Esophagus squamous epithelium (tissue), 5 donors: ENCODE results near the gene CISH. TPM values are rescaled to one million over a fixed set of nuclear protein-coding genes. Genes with fewer than 3 reads are reported as not detected.

Experiments
- DNase-seq: peaks from one replicate; lab custom pipeline; 2025; lab: John Stamatoyannopoulos, UW
- H3K27ac ChIP-seq, 4 donors: fragments of 200-600 bp; sonication (generic); one replicate each; pipeline ENCODE4 v1.5.1; 2016 to 2019; ENCODE audit warnings: mild to moderate bottlenecking in 1 of 4
- H3K27me3 ChIP-seq, 4 donors: fragments of 200-600 bp; sonication (generic); 1 replicate in 3 of 4; 2 replicates in 1 of 4; pipeline versions ENCODE4 v1.5.1 to v1.6.0; 2017 to 2021; ENCODE audit warnings: antibody characterized with exemption in 1 of 4
- H3K36me3 ChIP-seq, 3 donors: fragments of 200-600 bp; sonication (generic); one replicate each; pipeline ENCODE4 v1.5.1; 2016 to 2019
- H3K4me1 ChIP-seq, 3 donors: fragments of 200-600 bp; sonication (generic); one replicate each; pipeline ENCODE4 v1.5.1; 2017 to 2019
- H3K4me3 ChIP-seq, 4 donors: fragments of 200-600 bp; sonication (generic); 1 replicate in 3 of 4; 2 replicates in 1 of 4; pipeline ENCODE4 v1.5.1; 2016 to 2019; ENCODE audit warnings: mild to moderate bottlenecking in 2 of 4, moderate library complexity in 1 of 4
- H3K9me3 ChIP-seq, 3 donors: fragments of 200-600 bp; sonication (generic); one replicate each; pipeline ENCODE4 v1.5.1; 2016 to 2019
- CTCF ChIP-seq, 6 experiments: fragments of 450-650 bp in 4 of 6; fragments of 200-600 bp in 2 of 6; sonication (generic) in 2 of 6; IDR thresholded peaks; one replicate each; pipeline ENCODE4 v1.5.1; 2016 to 2019; ENCODE audit warnings: antibody characterized with exemption in 6 of 6, mild to moderate bottlenecking in 4 of 6, moderate library complexity in 4 of 6
- POLR2A ChIP-seq, 4 donors: fragments of 450-650 bp; IDR thresholded peaks; one replicate each; pipeline ENCODE4 v1.6.1; 2017; ENCODE audit warnings: antibody characterized with exemption in 4 of 4, mild to moderate bottlenecking in 4 of 4, moderate library complexity in 3 of 4
- WGBS, 2 donors: methylation state at CpG; one replicate each; pipeline ENCODE4 v1.1.5; 2018; 5-methylcytosine and 5-hydroxymethylcytosine counted together
- intact Hi-C: fragments of 100-400 bp; cut with DNase I; formaldehyde crosslinking; loops from one replicate; pipeline ENCODE4 v1.15.0; 2022
- total RNA-seq, 4 donors: library from RNA; depleted of rRNA; stranded (reverse); fragments of >200 nt; gene quantifications; one replicate each; pipeline ENCODE4 v1.1.0, GENCODE V29; 2016
- donor health status: DM: yes; HTN: yes; CAD: no.

CISH gene
- total RNA-seq, 4 donors from 2014 or later, result 3.1 to 11.1 (median 6.8) TPM

- H3K9me3 ChIP-seq, result no peaks in the 10 kb centered on the region
- H3K4me1 ChIP-seq, result peaks cover 22 to 81% (median 41%) of the 10 kb centered on the region in 3 donors
- no peaks in the 10 kb centered on the region for H3K36me3 ChIP-seq
- peak; percentile 65 for DNase-seq
- intact Hi-C loops, result no loop called here
- peak overlapping the region; percentile 90 to 97 (median 94) for H3K27ac ChIP-seq
- 1% methylated on average over 10 of the region's 22 CpGs; no CpG with 5 or more reads in 1 of the 2 donors for WGBS, 2 donors
- no peaks in the 10 kb centered on the region for H3K27me3 ChIP-seq
- TF ChIP-seq POLR2A (IDR thresholded peaks at IDR 0.05), result no peak
- peak overlapping the region; percentile 74 to 97 (median 86) for H3K4me3 ChIP-seq
These were observed 5.2 kb upstream of the CISH start for GRCh38 chr3:50616770-50617095.

GRCh38 chr3:50616003-50616769 is 4.6 kb upstream of the CISH start:
- H3K27me3 ChIP-seq, result no peaks in the 10 kb centered on the region
- no peaks in the 10 kb centered on the region for H3K9me3 ChIP-seq
- H3K4me3 ChIP-seq, result peak overlapping the region; percentile 74 to 97 (median 86)
- TF ChIP-seq POLR2A (IDR thresholded peaks at IDR 0.05) (no peak), CTCF (IDR thresholded peaks at IDR 0.05) (peak; percentile 94 to 100 (median 98))
- no peak for DNase-seq
- H3K4me1 ChIP-seq, result peaks cover 24 to 84% (median 44%) of the 10 kb centered on the region in 3 donors
- WGBS, 2 donors, result 0 to 1% methylated on average over 17 to 18 of the region's 24 CpGs
- no peaks in the 10 kb centered on the region for H3K36me3 ChIP-seq
- intact Hi-C loops, result no loop called here
- peak overlapping the region; percentile 90 to 97 (median 94) for H3K27ac ChIP-seq

GRCh38 chr3:50615190-50615589 is 3.6 kb upstream of the CISH start:
- intact Hi-C loops, result no loop called here
- DNase-seq, result no peak
- Histone ChIP-seq H3K4me1 (peaks cover 34 to 84% (median 44%) of the 10 kb centered on the region in 3 donors), H3K27ac (no peak overlapping the region), H3K36me3 (no peaks in the 10 kb centered on the region), H3K4me3 (no peak overlapping the region), H3K9me3 (no peaks in the 10 kb centered on the region), H3K27me3 (no peaks in the 10 kb centered on the region)
- TF ChIP-seq POLR2A (IDR thresholded peaks at IDR 0.05) (no peak), CTCF (IDR thresholded peaks at IDR 0.05) (no peak)
- 27 to 75% methylated on average over 1 of the region's 1 CpG for WGBS, 2 donors

GRCh38 chr3:50612970-50613846 is 1.6 kb upstream of the CISH start:
- 55 to 100% methylated on average over 2 to 5 of the region's 6 CpGs for WGBS, 2 donors
- TF ChIP-seq CTCF (IDR thresholded peaks at IDR 0.05) (no peak), POLR2A (IDR thresholded peaks at IDR 0.05) (no peak)
- no peaks in the 10 kb centered on the region for H3K27me3 ChIP-seq
- no peaks in the 10 kb centered on the region for H3K9me3 ChIP-seq
- H3K27ac ChIP-seq, result peak overlapping the region in 2 of 4 donors; percentile 91 to 93
- H3K36me3 ChIP-seq, result peaks cover 0 to 4% (median 0%) of the 10 kb centered on the region in 3 donors
- intact Hi-C loops, result loop anchor here (2.0 kb wide), 1 partner anchor 40 kb away; no protein-coding TSS in a partner anchor
- peak overlapping the region in 1 of 4 donors; percentile 84 for H3K4me3 ChIP-seq
- no peak for DNase-seq
- peaks cover 26 to 84% (median 47%) of the 10 kb centered on the region in 3 donors for H3K4me1 ChIP-seq

GRCh38 chr3:50612234-50612882 is 784 bp upstream of the CISH start:
- no peaks in the 10 kb centered on the region for H3K9me3 ChIP-seq
- WGBS, 2 donors, result 2 to 8% methylated on average over 8 to 20 of the region's 29 CpGs
- intact Hi-C loops, result loop anchor here (2.0 kb wide), 1 partner anchor 40 kb away; no protein-coding TSS in a partner anchor
- H3K4me1 ChIP-seq, result peaks cover 19 to 84% (median 47%) of the 10 kb centered on the region in 3 donors
- no peaks in the 10 kb centered on the region for H3K27me3 ChIP-seq
- no peak for DNase-seq
- H3K4me3 ChIP-seq, result peak overlapping the region; percentile 56 to 85 (median 76)
- peak overlapping the region; percentile 83 to 93 (median 90) for H3K27ac ChIP-seq
- H3K36me3 ChIP-seq, result peaks cover 0 to 13% (median 2%) of the 10 kb centered on the region in 3 donors
- no peak for TF ChIP-seq CTCF (IDR thresholded peaks at IDR 0.05)
- TF ChIP-seq POLR2A (IDR thresholded peaks at IDR 0.05), result no peak
